SW480 (cell line): ENCODE measurements around the gene TUBB2A.
A peak's percentile ranks its signal among the peaks of the same experiment; 100 is the strongest.
"Not testable (repeated sequence)": the region's sequence is repeated elsewhere in the genome, so short reads cannot be mapped to it uniquely, and the experiment has no call there.

Experiments
- DNase-seq: peaks from one replicate; pipeline ENCODE4 v3.0.0-alpha.2; 2016; ENCODE audit warnings: low spot score

TUBB2A gene

GRCh38 chr6:3179945-3180344 lies 22.6 kb upstream of the TUBB2A start:
- DNase-seq = not testable (repeated sequence)

DNA sequence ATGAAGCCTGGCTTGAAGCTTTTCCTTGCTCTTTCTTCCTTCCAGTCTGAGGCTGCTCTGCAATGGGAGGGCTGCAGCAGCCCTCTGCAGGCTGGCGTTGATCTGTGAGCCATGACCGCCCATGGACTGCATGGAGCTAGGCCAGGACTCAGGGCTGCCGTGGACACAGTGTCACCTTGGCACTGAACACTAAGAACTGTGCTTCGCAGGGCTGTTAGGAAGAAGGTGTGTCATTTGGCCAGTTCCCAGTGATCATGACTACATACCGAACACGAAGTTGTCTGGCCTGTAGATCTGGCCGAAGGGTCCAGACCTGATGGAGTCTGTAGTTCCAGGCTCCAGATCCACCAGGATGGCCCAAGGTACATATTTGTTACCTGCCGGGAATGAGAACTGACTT lies 21.3 kb upstream of the TUBB2A start:
- not testable (repeated sequence) for DNase-seq

GRCh38 chr6:3176562-3177355 lies 19.4 kb upstream of the TUBB2A start:
- peak; percentile 84 for DNase-seq

- DNase-seq = peak; percentile 63
Measured at GRCh38 chr6:3175715-3176402, 18.5 kb upstream of the TUBB2A start.

DNA sequence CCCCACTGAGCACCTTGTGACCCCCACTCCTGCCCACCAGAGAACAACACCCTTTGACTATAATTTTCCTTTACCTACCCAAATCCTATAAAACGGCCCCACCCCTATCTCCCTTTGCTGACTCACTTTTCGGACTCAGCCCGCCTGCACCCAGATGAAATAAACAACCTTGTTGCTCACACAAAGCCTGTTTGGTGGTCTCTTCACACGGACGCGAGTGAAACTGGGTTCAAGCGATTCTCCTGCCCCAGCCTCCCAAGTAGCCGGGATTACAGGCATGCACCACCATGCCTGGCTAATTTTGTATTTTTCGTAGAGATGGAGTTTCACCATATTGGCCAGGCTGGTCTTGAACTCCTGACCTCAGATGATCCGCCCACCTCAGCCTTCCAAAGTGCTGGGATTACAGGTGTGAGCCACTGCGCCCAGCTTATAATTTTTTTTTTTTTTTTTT lies 16.3 kb upstream of the TUBB2A start:
- not testable (repeated sequence) for DNase-seq

GRCh38 chr6:3172789-3173188 lies 15.4 kb upstream of the TUBB2A start:
- DNase-seq = not testable (repeated sequence)

- not testable (repeated sequence) for DNase-seq
Measured at GRCh38 chr6:3171313-3172175, 14.2 kb upstream of the TUBB2A start.

DNA sequence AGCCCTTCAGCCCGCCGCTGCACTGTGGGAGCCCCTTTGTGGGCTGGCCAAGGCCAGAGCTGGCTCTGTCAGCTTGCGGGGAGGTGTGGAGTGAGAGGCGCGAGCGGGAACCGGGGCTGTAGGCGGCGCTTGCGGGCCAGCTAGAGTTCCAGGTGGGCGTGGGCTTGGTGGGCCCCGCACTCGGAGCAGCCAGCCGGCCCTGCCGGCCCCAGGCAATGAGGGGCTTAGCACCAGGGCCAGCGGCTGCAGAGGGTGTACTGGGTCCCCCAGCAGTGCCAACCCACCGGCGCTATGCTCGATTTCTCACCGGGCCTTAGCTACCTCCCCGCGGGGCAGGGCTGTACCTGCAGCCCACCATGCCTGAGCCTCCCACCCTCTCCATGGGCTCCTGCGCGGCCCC lies 13.3 kb upstream of the TUBB2A start:
- DNase-seq = not testable (repeated sequence)

DNA sequence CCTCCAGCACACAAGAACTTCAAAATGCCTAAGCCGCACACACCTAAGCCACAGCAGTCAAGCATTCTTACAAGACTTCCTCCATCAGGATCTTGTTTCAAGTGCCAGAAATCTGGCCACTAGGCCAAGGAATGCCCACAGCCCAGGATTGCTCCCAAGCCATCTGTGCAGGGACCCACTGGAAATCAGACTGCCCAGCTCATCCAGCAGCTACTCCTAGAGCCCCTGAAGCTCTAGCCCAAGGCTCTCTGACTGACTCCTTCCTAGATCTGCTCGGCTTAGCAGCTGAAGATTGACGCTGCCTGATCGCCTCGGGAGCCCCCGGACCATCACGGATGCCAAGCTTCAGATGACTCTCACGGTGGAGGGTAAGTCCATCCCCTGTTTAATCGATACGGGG lies 10.7 kb upstream of the TUBB2A start:
- not testable (repeated sequence) for DNase-seq

DNA sequence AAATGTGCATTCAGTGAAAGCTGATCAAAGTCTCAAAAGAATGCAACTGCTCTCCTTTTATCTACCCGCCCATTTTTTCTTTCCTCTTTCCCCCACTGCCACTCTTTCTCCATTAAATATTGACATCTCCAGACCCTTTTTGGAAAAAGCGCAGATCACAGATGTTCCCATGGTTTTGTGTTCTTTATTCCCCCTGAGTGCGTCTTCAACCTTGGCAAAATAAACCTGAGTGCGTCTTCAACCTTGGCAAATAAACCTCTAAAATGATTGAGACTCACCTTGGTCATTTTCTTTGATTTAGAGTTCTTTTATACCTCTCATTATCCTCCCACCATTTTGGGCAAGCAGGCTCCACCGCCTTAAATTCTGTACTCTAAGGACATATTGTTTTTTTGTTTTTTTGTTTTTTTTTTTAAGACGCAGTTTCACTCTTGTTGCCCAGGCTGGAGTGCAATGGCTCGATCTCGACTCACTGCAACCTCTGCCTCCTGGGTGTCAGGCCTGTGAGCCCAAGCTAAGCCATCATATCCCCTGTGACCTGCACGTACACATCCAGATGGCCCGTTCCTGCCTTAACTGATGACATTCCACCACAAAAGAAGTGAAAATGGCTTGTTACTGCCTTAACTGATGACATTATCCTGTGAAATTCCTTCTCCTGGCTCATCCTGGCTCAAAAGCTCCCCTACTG lies 9.3 kb upstream of the TUBB2A start:
- not testable (repeated sequence) for DNase-seq

DNA sequence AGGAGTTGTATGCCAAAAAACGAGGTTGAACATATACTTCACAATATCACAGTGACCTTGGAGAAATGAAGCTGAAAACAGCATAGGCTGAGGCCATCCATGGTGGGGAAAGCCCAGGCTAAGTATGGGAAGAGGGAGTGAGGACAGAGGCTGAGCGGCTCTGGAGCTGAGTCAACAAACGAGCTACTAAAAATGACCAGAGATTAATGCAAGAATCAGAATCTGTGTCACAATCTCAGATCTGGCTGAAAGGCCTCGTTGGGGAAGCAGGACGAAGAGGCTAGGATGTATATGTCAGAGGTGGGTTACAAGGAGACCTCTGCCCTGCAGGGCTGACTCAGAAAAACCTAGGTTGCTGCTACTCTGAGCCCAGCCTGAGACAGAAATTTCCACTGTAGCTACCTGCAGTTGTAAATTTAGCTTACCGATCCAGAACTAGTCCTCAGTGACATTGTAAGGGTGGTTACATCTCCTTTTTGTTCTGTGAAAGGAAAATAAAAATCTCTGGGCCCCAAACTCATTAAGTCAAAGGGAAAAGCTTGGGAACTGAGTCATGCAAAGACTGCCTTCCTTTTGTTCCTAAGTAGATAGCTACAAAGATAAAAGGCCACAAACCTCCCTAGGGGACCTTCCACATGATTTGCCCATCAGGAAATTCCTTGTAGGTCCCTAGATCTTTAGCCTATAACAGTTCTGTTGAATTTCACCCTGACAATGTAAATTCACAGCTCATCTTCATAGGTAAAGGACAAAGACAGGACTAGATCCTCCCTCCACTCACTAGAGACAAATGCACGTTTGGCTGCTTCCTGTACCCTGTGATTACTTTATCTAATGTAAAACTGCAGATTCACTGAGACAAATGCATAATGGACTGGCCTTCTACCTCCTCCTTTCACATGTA lies 8.5 kb upstream of the TUBB2A start:
- DNase-seq = peak; percentile 76

DNA sequence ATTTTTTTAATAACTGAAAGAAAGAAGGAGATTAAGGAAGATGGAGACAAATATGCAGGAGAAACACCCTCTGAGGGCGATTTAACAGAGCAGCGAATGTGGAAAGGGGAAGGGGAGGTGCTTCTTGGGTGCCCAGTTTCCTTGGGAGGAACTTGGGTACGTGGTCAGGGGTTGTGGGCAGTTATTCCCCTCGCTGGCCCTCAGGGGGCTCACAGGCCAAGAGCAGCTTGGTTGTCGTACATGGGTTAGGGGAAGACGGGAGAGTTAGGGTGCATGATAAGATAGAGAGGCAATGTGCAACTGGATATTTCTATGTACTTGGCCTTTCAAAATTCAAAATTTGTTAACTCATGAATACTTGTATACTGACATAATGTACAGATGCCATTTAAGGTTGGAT lies 7.0 kb upstream of the TUBB2A start:
- DNase-seq = no peak

- DNase-seq = no peak
Measured at GRCh38 chr6:3163248-3163594, 5.9 kb upstream of the TUBB2A start.

DNA sequence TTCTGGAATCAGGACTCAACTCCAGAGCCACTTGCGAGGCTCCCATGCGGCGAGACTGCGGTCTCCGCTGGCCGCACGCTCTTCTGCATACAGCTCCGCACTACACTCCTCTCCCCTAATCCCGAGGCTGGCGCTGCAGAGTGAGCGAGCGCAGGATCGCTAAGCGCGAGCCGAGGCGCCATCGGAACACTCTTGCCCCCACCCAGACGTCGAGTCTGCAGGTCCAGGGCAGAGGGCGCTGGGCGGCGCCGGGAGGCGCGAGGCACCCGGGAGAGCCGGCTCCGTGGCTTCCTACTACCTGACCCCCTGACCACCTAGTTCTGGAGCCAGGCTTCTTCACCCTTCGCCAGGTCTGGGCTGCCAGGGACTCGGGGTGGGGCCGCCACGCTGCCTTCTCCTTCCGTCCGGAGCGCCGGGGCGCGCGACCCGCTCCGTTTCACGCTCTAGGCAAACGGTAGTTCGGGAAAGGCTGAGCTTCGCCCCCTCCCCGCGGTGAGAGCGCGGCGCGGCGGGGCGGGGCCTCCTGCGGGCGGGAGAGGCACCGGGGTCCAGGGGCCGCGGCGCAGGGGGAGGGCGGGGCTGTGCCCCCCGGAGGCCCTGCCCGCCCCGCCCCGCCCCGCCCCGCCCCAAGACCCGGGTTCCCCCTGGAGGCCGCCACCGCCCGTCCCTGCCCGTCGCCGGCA lies 5.4 kb upstream of the TUBB2A start:
- peak; percentile 77 for DNase-seq

- DNase-seq = no peak
Measured at GRCh38 chr6:3162067-3162497, 4.7 kb upstream of the TUBB2A start.

DNA sequence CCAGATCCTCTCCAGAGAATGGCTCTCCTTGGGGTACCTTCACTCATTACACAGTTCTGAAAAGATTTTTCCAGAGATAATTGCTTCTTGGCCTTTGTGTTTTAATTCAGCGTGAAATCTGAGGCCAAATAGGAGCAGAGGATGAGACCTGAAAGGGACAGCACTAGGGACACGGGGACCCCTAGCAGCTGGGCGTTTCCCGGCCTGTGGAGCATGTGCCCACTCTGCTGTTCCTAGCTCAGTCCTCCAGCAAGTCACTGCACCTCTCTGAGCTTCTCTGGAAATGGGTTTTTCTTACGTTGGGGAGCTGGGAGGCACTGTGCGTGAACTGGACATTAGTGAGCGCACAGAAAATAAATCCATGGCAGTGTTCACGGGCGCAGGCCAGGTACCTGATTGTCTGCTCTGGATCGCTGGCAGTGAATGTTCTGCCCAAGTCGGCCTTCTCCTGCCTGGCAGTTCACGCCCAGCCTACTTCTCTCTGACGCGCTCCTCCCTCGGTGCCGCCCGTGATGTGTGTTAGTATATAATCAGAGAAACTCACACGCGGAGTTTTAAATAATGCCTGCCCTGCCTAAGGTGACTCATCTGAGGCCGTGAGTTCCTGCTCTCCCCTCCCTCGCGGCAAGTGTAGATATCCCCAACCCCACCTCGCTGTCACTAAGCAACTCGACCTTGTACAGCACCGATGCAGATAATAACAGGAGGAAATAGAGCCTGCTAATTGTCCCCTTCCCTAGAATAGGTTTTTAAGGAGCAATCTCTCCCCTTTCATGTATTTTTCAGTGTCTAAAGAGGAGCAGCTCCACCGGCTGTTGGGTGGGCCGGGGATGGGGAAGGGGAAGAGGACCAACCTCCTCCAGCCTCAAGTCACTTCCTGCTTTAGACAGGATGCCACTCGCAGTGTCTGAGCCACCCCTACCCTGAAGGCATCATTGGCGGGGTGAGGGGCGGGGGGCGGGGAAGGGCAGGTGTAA lies 2.7 kb upstream of the TUBB2A start:
- peak; percentile 92 for DNase-seq

GRCh38 chr6:3156184-3157130 lies 887 bp downstream of the TUBB2A start:
- DNase-seq = not testable (repeated sequence)

DNA sequence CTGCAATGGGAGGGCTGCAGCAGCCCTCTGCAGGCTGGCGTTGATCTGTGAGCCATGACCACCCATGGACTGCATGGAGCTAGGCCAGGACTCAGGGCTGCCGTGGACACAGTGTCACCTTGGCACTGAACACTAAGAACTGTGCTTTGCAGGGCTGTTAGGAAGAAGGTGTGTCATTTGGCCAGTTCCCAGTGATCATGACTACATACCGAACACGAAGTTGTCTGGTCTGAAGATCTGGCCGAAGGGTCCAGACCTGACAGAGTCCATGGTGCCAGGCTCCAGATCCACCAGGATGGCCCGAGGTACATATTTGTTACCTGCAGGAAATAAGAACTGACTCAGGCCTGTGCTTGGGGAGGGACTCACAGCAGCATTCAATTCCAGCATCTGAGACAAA lies 1.9 kb downstream of the TUBB2A start:
- DNase-seq = not testable (repeated sequence)
